Subcutaneous preadipocyte (primary cell): ENCODE data around the gene GPR21. TPM values are rescaled to one million over a fixed set of nuclear protein-coding genes. Genes with fewer than 3 reads are reported as not detected.

Experiments used
- small RNA-seq: library from RNA; depleted of rRNA; stranded (forward); fragments of <200 nt; gene quantifications from one replicate; pipeline ENCODE3, GENCODE V24; 2012
- total RNA-seq: library from RNA; depleted of rRNA; stranded (reverse); fragments of >200 nt; gene quantifications from 2 replicates; pipeline ENCODE4 v1.2.3, GENCODE V29; 2012

GPR21 gene, protein sequence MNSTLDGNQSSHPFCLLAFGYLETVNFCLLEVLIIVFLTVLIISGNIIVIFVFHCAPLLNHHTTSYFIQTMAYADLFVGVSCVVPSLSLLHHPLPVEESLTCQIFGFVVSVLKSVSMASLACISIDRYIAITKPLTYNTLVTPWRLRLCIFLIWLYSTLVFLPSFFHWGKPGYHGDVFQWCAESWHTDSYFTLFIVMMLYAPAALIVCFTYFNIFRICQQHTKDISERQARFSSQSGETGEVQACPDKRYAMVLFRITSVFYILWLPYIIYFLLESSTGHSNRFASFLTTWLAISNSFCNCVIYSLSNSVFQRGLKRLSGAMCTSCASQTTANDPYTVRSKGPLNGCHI
- total RNA-seq: 0.73 and 2.2 TPM in 2 replicates

GRCh38 chr9:123033352-123033751 is at the start of gene GPR21:
GPR21 (plus strand) TSS chr9:123033667; CDS start chr9:123034567, 900 bp downstream.

Small RNA genes within 50 kb of the gene (small RNA-seq; reads per million reads assigned to genes)
- not detected for gene GPR21

Other genes starting within 250 kb of the GPR21 start
- gene OR5C1, start 244.7 kb upstream of the GPR21 start, total RNA-seq: not detected in 2 replicates
- not detected in 2 replicates for gene OR1K1, start 233.5 kb upstream of the GPR21 start, total RNA-seq
- gene PDCL, start 205.1 kb upstream of the GPR21 start, total RNA-seq: 20.9 and 23.1 TPM in 2 replicates
- gene RC3H2, start 128.3 kb upstream of the GPR21 start, total RNA-seq: 20.6 and 31.5 TPM in 2 replicates
- 7.3 and 9.6 TPM in 2 replicates for gene ZBTB6, start 120.3 kb upstream of the GPR21 start, total RNA-seq
- gene ZBTB26, start 102.2 kb upstream of the GPR21 start, total RNA-seq: 2.6 and 3.3 TPM in 2 replicates
- 33.0 and 33.4 TPM in 2 replicates for gene RABGAP1, start 92.6 kb upstream of the GPR21 start, total RNA-seq
- 2.2 and 2.9 TPM in 2 replicates for gene STRBP, start 234.9 kb downstream of the GPR21 start, total RNA-seq